OCI-LY7 (cell line): Measurements from ENCODE around the gene STAMBP. TPM values are rescaled to one million over a fixed set of nuclear protein-coding genes. Genes with fewer than 3 reads are reported as not detected.

Experiments used
- BruUV-seq: library from RNA; stranded (reverse); fragments of 400-500 nt; replicated peaks from 2 replicates; lab custom pipeline; 2021; lab: Mats Ljungman, UMichigan
- CTCF ChIA-PET: fragments of 300-600 bp; sonication (Branson Sonifier 250); formaldehyde crosslinking; loops from one replicate; lab custom pipeline; 2022; ENCODE audit warnings: antibody characterized with exemption; ENCODE audit not compliant: unreplicated experiment; lab: Charles Lee
- POLR2A ChIA-PET: fragments of 300-600 bp; sonication (Branson Sonifier 250); formaldehyde crosslinking; loops from one replicate; lab custom pipeline; 2022; ENCODE audit warnings: antibody characterized with exemption; lab: Charles Lee
- DNase-seq: peaks from one replicate; pipeline ENCODE4 v3.0.0-alpha.2; 2015; ENCODE audit warnings: low spot score
- H2AFZ ChIP-seq: fragments of 200-600 bp; sonication (generic), shearing (Covaris generic); 2 replicates; pipeline ENCODE4 v1.6.1; 2014; ENCODE audit warnings: mild to moderate bottlenecking, antibody characterized with exemption, low read length, moderate library complexity
- H3K27ac ChIP-seq: fragments of 200-600 bp; sonication (generic); 2 replicates; pipeline ENCODE4 v1.5.1; 2014; ENCODE audit warnings: mixed run types, low read depth, mild to moderate bottlenecking, moderate library complexity, low read length, inconsistent platforms; ENCODE audit not compliant: poor library complexity, severe bottlenecking
- H3K36me3 ChIP-seq: fragments of 200-600 bp; sonication (generic); 2 replicates; pipeline ENCODE4 v1.6.1; 2014; ENCODE audit warnings: mild to moderate bottlenecking, antibody characterized with exemption, low read length, moderate library complexity, mixed read lengths; ENCODE audit not compliant: insufficient read depth
- H3K4me1 ChIP-seq: fragments of 200-600 bp; sonication (generic); 2 replicates; pipeline ENCODE4 v1.5.1; 2014; ENCODE audit warnings: mild to moderate bottlenecking, low read length; ENCODE audit not compliant: insufficient read depth, poor library complexity, severe bottlenecking
- H3K4me2 ChIP-seq: fragments of 200-600 bp; sonication (generic); 2 replicates; pipeline ENCODE4 v1.6.1; 2014; ENCODE audit warnings: mild to moderate bottlenecking, low read length
- H3K4me3 ChIP-seq: fragments of 200-600 bp; sonication (generic); 2 replicates; pipeline ENCODE4 v1.5.1; 2014; ENCODE audit warnings: mild to moderate bottlenecking, low read depth, low read length; ENCODE audit not compliant: poor library complexity, severe bottlenecking
- H3K79me2 ChIP-seq: fragments of 200-600 bp; sonication (generic); 2 replicates; pipeline ENCODE4 v1.6.1; 2016; ENCODE audit warnings: low read depth, mild to moderate bottlenecking, low read length, moderate library complexity, mixed read lengths; ENCODE audit not compliant: insufficient read depth
- H3K9me2 ChIP-seq: fragments of 200-600 bp; sonication (generic); 2 replicates; pipeline ENCODE4 v1.6.1; 2016; ENCODE audit warnings: mild to moderate bottlenecking, low read length, mixed read lengths; ENCODE audit not compliant: insufficient read depth
- H3K9me3 ChIP-seq: fragments of 200-600 bp; sonication (generic); 2 replicates; pipeline ENCODE4 v1.6.1; 2014; ENCODE audit warnings: mild to moderate bottlenecking, mixed run types, low read length, mixed read lengths
- H4K20me1 ChIP-seq: fragments of 200-600 bp; sonication (generic); 2 replicates; pipeline ENCODE4 v1.6.1; 2014; ENCODE audit warnings: mild to moderate bottlenecking, antibody characterized with exemption, low read length, moderate library complexity, mixed read lengths; ENCODE audit not compliant: insufficient read depth
- CTCF ChIP-seq: fragments of 200-600 bp; sonication (generic); conservative IDR thresholded peaks from 2 replicates; pipeline ENCODE4 v1.5.1; 2014; ENCODE audit warnings: mild to moderate bottlenecking, antibody characterized with exemption, low read length, moderate library complexity, mixed read lengths
- EZH2phosphoT487 ChIP-seq: fragments of 200-600 bp; sonication (generic); IDR thresholded peaks from 2 replicates; pipeline ENCODE4 v1.6.1; 2018; ENCODE audit warnings: low read depth, borderline replicate concordance, mild to moderate bottlenecking, mixed run types, antibody characterized with exemption, low read length, moderate library complexity, mixed read lengths
- intact Hi-C: fragments of 100-400 bp; cut with micrococcal nuclease; formaldehyde crosslinking; loops from one replicate; pipeline ENCODE4 v1.10.0; 2022; ENCODE audit not compliant: unreplicated experiment
- total RNA-seq, 2 experiments: library from RNA; depleted of rRNA in 1 of 2; stranded (reverse); fragments of >200 nt in 1 of 2; shearing (Covaris generic) in 1 of 2; gene quantifications; 2 replicates each; pipeline ENCODE4 v1.2.3, GENCODE V29; 2014 to 2022

The STAMBP gene
- total RNA-seq, 2 experiments from 2014 or later: 27.2 to 43.7 TPM

GRCh38 chr2:73868204-73868978 lies 39.6 kb downstream of the STAMBP start:
- peaks cover 25% of the 10 kb centered on the region for H3K36me3 ChIP-seq
- CTCF ChIA-PET: no interaction called here
- POLR2A ChIA-PET: interaction anchor here (0.6 to 1.6 kb wide), 2 partner anchors 29 to 102 kb away, joined by 3 read pairs; no protein-coding TSS in a partner anchor
- no peak overlapping the region for H3K4me3 ChIP-seq
- no peak overlapping the region for H3K27ac ChIP-seq
- H4K20me1 ChIP-seq: no peaks in the 10 kb centered on the region
- DNase-seq: no peak
- no peaks in the 10 kb centered on the region for H3K9me3 ChIP-seq
- H3K4me2 ChIP-seq: no peak overlapping the region
- no peaks in the 10 kb centered on the region for H3K79me2 ChIP-seq
- no peak overlapping the region for H2AFZ ChIP-seq
- intact Hi-C loops: no loop called here
- no TSS peak for BruUV-seq
- no peaks in the 10 kb centered on the region for H3K4me1 ChIP-seq
- no peaks in the 10 kb centered on the region for H3K9me2 ChIP-seq
- no peak for TF ChIP-seq EZH2phosphoT487
- TF ChIP-seq CTCF: no peak

- H3K4me3 ChIP-seq: no peak overlapping the region
- no peak overlapping the region for H2AFZ ChIP-seq
- intact Hi-C loops: no loop called here
- H4K20me1 ChIP-seq: no peaks in the 10 kb centered on the region
- no peaks in the 10 kb centered on the region for H3K4me1 ChIP-seq
- ChIA-PET POLR2A (no interaction called here), CTCF (no interaction called here)
- H3K9me2 ChIP-seq: no peaks in the 10 kb centered on the region
- no TSS peak for BruUV-seq
- DNase-seq: no peak
- H3K36me3 ChIP-seq: peaks cover 9% of the 10 kb centered on the region; the same call in 1 of the 2 replicates
- TF ChIP-seq CTCF (no peak), EZH2phosphoT487 (no peak)
- no peak overlapping the region for H3K4me2 ChIP-seq
- H3K9me3 ChIP-seq: no peaks in the 10 kb centered on the region
- no peak overlapping the region for H3K27ac ChIP-seq
- H3K79me2 ChIP-seq: no peaks in the 10 kb centered on the region
These were observed 41.3 kb downstream of the STAMBP start for GRCh38 chr2:73870084-73870483.
